GM21619 (cell line): ENCODE data around the gene COG8.
"Not testable (repeated sequence)": the region's sequence is repeated elsewhere in the genome, so short reads cannot be mapped to it uniquely, and the experiment has no call there.

Experiments
- ATAC-seq: cut with Tn5 transposase; IDR thresholded peaks from one replicate; pipeline ENCODE4 v1.9.1; 2021; ENCODE audit not compliant: unreplicated experiment

Gene COG8

GRCh38 chr16:69294051-69294450, 45.3 kb downstream of the COG8 start:
- no peak for ATAC-seq

- ATAC-seq, result no peak
Observed at GRCh38 chr16:69293401-69293800, 46.0 kb downstream of the COG8 start.

- not testable (repeated sequence) for ATAC-seq
Observed at GRCh38 chr16:69291657-69292056, 47.7 kb downstream of the COG8 start.

GRCh38 chr16:69286941-69287713, 52.2 kb downstream of the COG8 start:
- no peak for ATAC-seq

- no peak for ATAC-seq
Observed at GRCh38 chr16:69285240-69285639, 54.1 kb downstream of the COG8 start.

GRCh38 chr16:69283851-69284250, 55.5 kb downstream of the COG8 start:
- no peak for ATAC-seq

GRCh38 chr16:69277413-69277812, 62.0 kb downstream of the COG8 start:
- ATAC-seq, result no peak
